Measurements from ENCODE around the gene EIF1AD.
"Not testable (repeated sequence)": the region's sequence is repeated elsewhere in the genome, so short reads cannot be mapped to it uniquely, and the experiment has no call there.

- TF ChIP-seq POLR2A, CTCF (IDR thresholded peaks at IDR 0.05): not testable (repeated sequence)
Measured at GRCh38 chr11:66010036-66010435, 8.1 kb upstream of the EIF1AD start.
